Stimulated activated CD4-positive, alpha-beta T cell treated with anti-CD3 and anti-CD28 coated beads, Interleukin-1b, Interleukin-23, amount 100 ng/mL, for 1 hour (primary cell): Measurements from ENCODE around the gene TBC1D22A.

Experiments used
- DNase-seq, 2 donors: peaks; one replicate each; pipeline ENCODE4 v3.0.0-alpha.2; 2020; ENCODE audit warnings: low read depth in 2 of 2

Gene TBC1D22A

GRCh38 chr22:46795140-46795539, 32.7 kb downstream of the TBC1D22A start:
- no peak for DNase-seq

DNA sequence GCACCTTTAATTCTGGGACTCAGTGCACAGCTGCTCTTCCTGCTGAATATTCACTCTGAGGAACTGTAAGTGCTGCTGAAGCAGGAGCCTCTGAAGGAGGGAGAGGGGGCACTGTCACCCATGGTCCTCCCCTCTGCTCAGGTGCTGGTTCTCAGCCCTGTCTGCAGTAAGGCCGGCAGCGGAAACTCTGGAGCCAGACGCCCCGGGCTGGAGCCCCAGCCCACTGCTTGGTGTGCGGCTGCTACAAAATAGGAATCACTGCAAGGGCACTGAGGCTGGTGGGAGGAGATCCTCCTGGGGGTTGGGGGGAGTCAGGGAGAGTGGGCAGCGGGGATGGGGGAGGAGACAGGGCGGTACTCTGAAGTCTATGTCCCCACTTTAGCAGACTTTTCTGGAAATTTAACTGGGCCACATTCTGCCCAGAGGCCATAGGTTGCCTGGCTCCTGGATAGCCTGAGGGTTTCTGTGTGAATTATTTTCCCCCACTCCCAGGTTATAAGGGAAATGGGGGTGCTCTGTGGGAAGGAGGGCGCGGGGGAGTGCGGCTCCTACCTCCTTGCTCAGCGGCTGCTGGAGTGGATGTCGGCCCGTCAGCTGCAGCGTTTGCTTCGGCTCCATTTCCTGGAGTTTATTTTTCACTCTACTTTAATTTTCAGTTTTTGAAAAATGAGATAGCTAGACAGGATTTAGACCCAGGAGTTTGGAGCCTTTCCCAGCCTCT, 33.6 kb downstream of the TBC1D22A start:
- DNase-seq: no peak

- DNase-seq: no peak
Measured at GRCh38 chr22:46796566-46797195, 34.2 kb downstream of the TBC1D22A start.

- DNase-seq: no peak
Measured at GRCh38 chr22:46797355-46797754, 34.9 kb downstream of the TBC1D22A start.

- DNase-seq: no peak
Measured at GRCh38 chr22:46798041-46798365, 35.6 kb downstream of the TBC1D22A start.

DNA sequence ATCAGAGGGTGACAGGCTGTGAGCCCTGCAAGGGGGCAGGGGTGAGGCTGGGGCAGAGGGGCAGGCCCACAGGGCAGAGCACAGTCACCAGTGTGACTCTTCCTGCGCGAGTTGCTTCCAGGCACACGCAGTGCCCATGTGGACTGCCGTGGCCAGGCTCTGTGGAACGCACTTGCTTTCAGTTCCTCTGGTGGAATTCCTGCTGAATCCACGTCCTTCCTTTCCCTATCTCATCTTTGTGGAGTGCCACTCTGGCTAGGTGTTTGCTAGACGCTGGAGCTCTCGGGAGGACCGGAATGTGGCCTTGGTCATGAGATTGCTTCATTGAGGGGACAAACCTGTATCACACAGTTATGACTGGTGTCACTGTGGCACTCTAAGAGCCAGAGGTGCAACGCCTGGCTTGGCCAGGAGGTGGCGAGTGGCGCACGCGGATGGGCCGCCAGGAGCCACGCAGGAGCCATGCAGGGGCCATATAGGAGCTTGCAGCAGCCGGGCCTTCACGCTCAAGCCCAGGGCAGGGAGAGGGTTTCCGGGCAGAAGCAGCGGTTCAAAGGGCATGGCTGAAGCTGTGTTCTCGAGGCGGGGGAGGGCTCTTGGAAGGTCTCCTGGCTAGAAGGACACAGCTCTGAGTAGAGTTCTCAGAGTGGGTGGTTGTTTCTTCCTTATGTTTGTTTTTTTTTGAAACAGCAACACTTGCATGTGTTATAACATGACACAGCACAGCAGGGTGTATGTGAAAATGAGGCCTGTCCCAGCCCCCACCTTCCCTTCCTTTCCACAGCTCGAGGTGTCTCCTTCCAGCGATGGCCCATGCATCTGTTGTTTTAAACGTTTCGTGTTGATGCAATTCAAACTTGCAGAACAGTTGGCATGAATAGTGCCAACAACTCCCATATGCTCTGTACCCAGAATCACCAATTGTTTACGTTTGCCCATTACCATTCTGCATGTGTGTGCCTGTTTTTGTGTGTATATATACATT, 36.2 kb downstream of the TBC1D22A start:
- peak; percentile 54 to 73 for DNase-seq

DNA sequence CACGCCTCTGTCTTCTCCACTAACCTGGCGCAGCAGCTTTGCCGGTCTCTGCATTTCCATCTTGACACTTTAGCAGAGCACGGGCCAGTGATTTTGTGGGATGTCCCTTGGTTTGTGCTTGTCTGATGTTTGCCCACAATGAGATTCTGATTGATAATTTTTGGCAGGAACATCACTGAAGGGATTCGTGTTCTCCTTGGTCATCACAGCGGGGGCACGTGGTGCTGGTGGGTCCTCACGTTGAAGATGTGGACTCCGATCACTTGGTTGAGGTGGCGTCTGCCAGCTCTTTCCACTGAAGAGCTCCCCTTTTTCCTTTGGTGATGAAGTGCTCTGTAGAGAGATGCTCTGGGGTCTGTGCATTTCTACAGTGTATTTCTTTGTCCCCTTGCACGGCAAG, 37.2 kb downstream of the TBC1D22A start:
- no peak for DNase-seq

GRCh38 chr22:46800102-46800857, 37.8 kb downstream of the TBC1D22A start:
- DNase-seq: no peak

- no peak for DNase-seq
Measured at GRCh38 chr22:46801331-46801811, 38.9 kb downstream of the TBC1D22A start.

DNA sequence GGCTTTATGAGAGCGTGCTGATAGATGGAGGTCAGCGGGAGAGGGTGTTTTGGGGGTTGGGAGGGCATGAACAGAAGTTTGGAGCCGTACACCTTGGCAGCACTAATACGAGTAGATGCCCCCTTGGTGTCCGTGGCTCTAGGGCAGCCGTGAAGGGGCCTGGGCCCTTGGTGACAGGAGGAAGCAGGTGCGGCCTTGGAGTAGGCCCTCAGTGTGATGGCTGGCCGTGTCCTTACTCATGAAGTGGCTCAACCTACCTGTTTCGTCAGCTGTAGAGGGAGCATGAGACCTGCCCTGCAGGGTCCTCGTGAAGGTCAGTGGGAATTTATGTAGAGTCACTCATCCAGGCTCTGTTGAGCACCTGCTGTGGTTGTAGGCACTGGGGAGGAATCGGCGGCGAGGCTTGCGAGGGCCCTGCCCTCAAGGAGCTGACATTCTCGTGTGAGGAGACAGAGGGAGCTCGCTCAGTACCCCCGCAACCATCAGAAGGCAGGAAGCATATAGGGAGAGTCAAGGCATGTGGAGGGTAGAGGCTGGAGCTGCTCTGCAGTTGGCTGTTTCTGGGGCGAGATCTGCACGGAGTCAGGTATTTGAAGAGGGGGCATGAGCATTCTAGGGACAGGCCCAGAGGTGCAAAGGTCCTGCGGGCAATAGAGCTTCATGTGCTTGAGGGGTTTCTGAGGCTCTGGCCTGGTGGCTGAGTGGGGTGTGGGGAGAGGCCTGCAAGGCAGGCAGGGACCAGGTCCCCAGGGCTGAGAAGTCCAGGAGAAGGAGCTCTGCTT, 39.6 kb downstream of the TBC1D22A start:
- no peak for DNase-seq

DNA sequence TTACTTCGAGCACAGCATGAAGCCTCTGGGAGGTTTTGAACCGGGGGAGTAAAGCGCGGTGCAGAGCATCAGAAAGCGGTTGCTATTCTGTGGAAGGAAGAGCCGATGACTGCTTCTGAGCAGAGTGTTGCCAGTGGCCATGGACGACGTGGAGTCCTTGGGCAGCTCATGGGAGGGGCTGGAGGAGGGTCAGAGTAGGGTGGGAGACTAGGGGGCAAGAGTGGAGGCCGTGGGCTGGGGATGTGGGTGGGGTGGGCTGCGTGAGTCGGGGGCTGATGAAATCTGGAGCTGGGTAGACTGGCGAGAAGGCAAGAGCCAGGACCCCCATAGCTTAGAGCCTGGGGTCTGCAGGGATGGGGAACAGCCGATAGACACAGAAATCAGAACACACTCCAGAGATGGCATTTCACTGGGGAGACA, 40.2 kb downstream of the TBC1D22A start:
- DNase-seq: no peak

- DNase-seq: peak; percentile 43 to 48
Measured at GRCh38 chr22:46803031-46803880, 40.8 kb downstream of the TBC1D22A start.

DNA sequence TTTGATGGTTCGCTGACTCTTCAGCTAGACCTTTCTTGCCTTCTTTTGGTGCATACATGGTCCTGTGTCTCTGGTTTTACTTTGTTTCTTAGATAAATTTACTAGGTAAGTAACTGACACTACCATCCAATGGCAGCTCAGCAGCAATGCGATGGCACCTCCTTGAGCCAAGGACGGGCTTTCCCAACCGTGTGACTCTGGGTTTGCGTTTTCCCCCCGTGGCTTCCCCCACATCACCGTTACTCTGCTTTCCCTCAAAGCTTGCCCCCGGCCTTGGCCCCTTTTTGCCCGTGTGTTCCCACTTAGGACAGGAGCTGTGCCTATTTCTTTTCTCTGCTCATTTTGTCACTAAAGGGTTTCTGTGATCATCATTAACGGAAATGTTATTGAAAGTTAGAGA, 41.5 kb downstream of the TBC1D22A start:
- no peak for DNase-seq

- DNase-seq: no peak
Measured at GRCh38 chr22:46806794-46807193, 44.3 kb downstream of the TBC1D22A start.

GRCh38 chr22:46807458-46807857, 45.0 kb downstream of the TBC1D22A start:
- no peak for DNase-seq

- no peak for DNase-seq
Measured at GRCh38 chr22:46809153-46809885, 46.9 kb downstream of the TBC1D22A start.

DNA sequence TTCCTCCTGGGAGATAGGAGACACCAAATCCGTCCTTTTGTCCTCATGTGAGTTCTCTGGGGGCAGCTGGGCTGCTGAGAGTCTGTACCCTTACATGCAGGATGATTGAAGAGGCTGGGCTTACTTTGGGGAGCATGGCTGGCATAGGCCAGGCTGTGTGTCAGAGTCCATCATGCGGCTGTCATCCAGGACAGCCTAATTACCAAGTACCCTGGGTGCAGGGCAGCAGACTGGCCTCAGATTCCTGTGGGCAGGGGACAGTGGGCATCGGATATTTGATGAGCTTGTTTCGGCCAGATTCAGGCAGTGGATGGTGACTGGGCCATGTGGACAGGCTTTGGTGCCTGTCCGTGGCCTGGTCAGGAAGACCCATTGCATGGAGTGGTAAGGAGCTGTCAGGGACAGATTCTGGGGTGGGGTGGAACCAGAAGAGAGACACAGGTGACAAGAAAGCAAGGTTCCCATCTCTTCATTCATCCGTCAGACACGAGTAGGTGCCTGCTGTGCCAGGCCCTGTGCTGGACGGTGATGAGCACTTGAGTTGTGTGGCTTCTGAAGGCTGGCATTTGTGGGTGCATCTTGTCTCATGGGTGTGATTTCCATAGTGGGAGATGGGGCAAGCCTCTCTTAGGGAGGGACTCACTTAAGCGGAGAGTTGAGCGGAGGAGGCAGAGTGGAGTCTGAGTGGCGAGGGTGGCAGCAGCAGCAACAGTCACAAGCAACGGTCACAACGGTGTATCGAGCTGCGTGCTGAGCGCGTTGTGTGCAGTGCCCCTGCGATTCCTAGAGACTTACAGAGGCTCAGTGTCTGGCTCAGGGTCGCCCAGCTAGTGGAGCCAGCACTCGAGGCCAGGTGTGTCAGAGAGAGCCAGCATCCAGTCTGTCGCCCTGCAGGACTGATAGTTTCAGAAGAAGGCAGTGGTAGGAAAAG, 48.7 kb downstream of the TBC1D22A start:
- DNase-seq: no peak

GRCh38 chr22:46812034-46812605, 49.7 kb downstream of the TBC1D22A start:
- DNase-seq: no peak
